Neural cell (in vitro differentiated cells): ENCODE results near the gene CUL4B.

Experiments
- RAD21 ChIP-seq: fragments of 450-650 bp; conservative IDR thresholded peaks from 2 replicates; pipeline ENCODE4 v1.6.1; 2014; ENCODE audit warnings: antibody characterized with exemption, mild to moderate bottlenecking, moderate library complexity
- TF ChIP-seq, protein P1 (sequence below): fragments of 450-650 bp; IDR thresholded peaks from 2 replicates; pipeline ENCODE4 v1.5.1; 2014; ENCODE audit warnings: antibody characterized with exemption, mild to moderate bottlenecking, moderate library complexity; ENCODE audit not compliant: poor library complexity, severe bottlenecking

DNA sequence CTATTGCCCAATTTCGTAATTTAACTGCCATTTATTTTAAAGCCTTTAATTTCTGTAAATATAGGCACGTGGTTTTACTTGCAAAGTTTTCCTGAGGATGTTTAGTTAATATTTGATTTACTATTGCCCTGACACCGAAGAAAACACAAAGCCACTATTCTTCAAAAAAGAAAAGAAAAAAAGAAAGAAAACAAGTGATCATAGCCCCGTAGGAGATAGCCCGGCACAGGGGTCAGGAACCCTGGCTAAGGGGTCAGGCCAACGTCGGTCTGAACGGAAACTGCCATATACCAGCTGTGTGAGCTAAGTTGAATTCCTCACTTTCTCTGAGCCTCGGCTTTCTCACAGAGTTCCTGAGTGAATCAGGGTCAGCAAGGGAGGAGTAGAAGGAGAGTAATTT is 74.0 kb downstream of the CUL4B start:
- no peak for TF ChIP-seq RAD21
- TF ChIP-seq, protein P1, sequence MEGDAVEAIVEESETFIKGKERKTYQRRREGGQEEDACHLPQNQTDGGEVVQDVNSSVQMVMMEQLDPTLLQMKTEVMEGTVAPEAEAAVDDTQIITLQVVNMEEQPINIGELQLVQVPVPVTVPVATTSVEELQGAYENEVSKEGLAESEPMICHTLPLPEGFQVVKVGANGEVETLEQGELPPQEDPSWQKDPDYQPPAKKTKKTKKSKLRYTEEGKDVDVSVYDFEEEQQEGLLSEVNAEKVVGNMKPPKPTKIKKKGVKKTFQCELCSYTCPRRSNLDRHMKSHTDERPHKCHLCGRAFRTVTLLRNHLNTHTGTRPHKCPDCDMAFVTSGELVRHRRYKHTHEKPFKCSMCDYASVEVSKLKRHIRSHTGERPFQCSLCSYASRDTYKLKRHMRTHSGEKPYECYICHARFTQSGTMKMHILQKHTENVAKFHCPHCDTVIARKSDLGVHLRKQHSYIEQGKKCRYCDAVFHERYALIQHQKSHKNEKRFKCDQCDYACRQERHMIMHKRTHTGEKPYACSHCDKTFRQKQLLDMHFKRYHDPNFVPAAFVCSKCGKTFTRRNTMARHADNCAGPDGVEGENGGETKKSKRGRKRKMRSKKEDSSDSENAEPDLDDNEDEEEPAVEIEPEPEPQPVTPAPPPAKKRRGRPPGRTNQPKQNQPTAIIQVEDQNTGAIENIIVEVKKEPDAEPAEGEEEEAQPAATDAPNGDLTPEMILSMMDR, result no peak
